BLaER1 treated with 17β-estradiol and CSF1 and Interleukin-3, amounts not matched to agents 10 nM and 100 nM (cell line): ENCODE data around the gene KAZALD1.

ENCODE experiments used
- H3K27ac ChIP-seq, 11 experiments: shearing (Covaris generic); formaldehyde crosslinking; 2 replicates each; pipeline ENCODE4 v1.8.1; 2022
- H3K27me3 ChIP-seq, 11 experiments: shearing (Covaris generic); formaldehyde crosslinking; 2 replicates each; pipeline ENCODE4 v1.8.1; 2022
- H3K36me3 ChIP-seq, 11 experiments: shearing (Covaris generic); formaldehyde crosslinking; 2 replicates each; pipeline ENCODE4 v1.8.1; 2022
- H3K4me1 ChIP-seq, 10 experiments: shearing (Covaris generic); formaldehyde crosslinking; 2 replicates each; pipeline ENCODE4 v1.8.1; 2022
- H3K4me2 ChIP-seq, 11 experiments: shearing (Covaris generic); formaldehyde crosslinking; 2 replicates each; pipeline ENCODE4 v1.8.1; 2022
- H3K4me3 ChIP-seq, 10 experiments: shearing (Covaris generic); formaldehyde crosslinking; 2 replicates each; pipeline ENCODE4 v1.8.1; 2022
- H3K9ac ChIP-seq, 11 experiments: shearing (Covaris generic); formaldehyde crosslinking; 2 replicates each; pipeline ENCODE4 v1.8.1; 2022
- H3K9me3 ChIP-seq, 11 experiments: shearing (Covaris generic); formaldehyde crosslinking; replicated peaks in 1 of 11; 2 replicates each; pipeline ENCODE4 v1.8.1; 2022
- H4K20me1 ChIP-seq, 11 experiments: shearing (Covaris generic); formaldehyde crosslinking; 2 replicates each; pipeline ENCODE4 v1.8.1; 2022
- Cebpa-rat ChIP-seq, 11 experiments: shearing (Covaris generic); IDR thresholded peaks; 2 replicates each; pipeline ENCODE4 v1.8.1; 2022

Gene KAZALD1

GRCh38 chr10:101061624-101062231, at the start of gene KAZALD1:
Gene KAZALD1 (plus strand): TSS chr10:101061989. CDS start chr10:101062593, 604 bp downstream.
- no peak for TF ChIP-seq Cebpa-rat (IDR thresholded peaks at IDR 0.05)
- Histone ChIP-seq H4K20me1 (peaks cover 0 to 22% (median 2%) of the 10 kb centered on the region in 11 experiments; a peak in 4 of 22 replicates), H3K27me3 (no peaks in the 10 kb centered on the region), H3K27ac (peak within 1 kb of the TSS; percentile 90 to 99 (median 98)), H3K9ac (peak within 1 kb of the TSS; percentile 92 to 99 (median 97)), H3K4me3 (peak within 1 kb of the TSS; percentile 62 to 79 (median 76)), H3K36me3 (peaks cover 0 to 9% (median 3%) of the 10 kb centered on the region in 11 experiments; a peak in 8 of 22 replicates), H3K4me1 (peaks cover 57 to 89% (median 83%) of the 10 kb centered on the region in 10 experiments), H3K4me2 (peak within 1 kb of the TSS; percentile 96 to 100 (median 98)), H3K9me3 (no peaks in the 10 kb centered on the region)

- peaks cover 47 to 75% (median 64%) of the 10 kb centered on the region in 10 experiments for H3K4me1 ChIP-seq
- no peak for TF ChIP-seq Cebpa-rat (IDR thresholded peaks at IDR 0.05)
- no peak overlapping the region; a peak in 2 of 22 replicates for H3K9ac ChIP-seq
- H3K4me2 ChIP-seq = peak overlapping the region; percentile 45 to 91 (median 77)
- peak overlapping the region in 4 of 11 experiments; percentile 24 to 47 (median 34); a peak in 5 of 22 replicates for H3K27ac ChIP-seq
- H3K27me3 ChIP-seq = no peaks in the 10 kb centered on the region; a peak in 1 of 22 replicates
- H3K4me3 ChIP-seq = no peak overlapping the region
- no peaks in the 10 kb centered on the region for H3K9me3 ChIP-seq
- H3K36me3 ChIP-seq = peaks cover 0 to 5% (median 0%) of the 10 kb centered on the region in 11 experiments; a peak in 3 of 22 replicates
- peaks cover 0 to 20% (median 0%) of the 10 kb centered on the region in 11 experiments; a peak in 3 of 22 replicates for H4K20me1 ChIP-seq
Measured at GRCh38 chr10:101012525-101013364, 49.0 kb upstream of the KAZALD1 start.

DNA sequence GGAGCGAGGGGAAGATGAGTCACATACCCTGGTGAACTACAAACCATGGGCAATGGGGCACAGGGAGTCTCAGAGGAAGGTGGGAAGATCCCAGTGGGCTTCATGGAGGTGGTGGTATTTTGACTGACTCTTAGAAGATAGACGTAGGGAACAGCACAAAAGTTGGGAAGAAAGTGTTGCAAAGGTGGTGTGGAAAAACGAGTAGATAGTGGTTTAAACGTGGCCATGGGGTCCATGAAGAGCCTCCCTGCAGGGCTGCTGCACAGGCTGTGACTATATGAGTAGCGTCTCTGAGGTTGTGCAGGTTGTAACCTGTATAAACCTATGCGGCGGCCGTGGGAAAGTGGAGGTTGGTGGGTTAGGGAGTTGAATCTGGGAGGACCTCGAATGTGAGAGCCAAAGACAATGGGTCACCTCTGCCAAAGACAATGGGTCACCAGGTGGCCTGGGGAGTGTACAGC, 48.4 kb upstream of the KAZALD1 start:
- H3K27me3 ChIP-seq = no peaks in the 10 kb centered on the region; a peak in 1 of 22 replicates
- no peak for TF ChIP-seq Cebpa-rat (IDR thresholded peaks at IDR 0.05)
- no peak overlapping the region; a peak in 2 of 20 replicates for H3K4me3 ChIP-seq
- peaks cover 0 to 13% (median 0%) of the 10 kb centered on the region in 11 experiments; a peak in 3 of 22 replicates for H4K20me1 ChIP-seq
- H3K36me3 ChIP-seq = no peaks in the 10 kb centered on the region; a peak in 1 of 22 replicates
- peak overlapping the region; percentile 45 to 91 (median 77) for H3K4me2 ChIP-seq
- H3K4me1 ChIP-seq = peaks cover 53 to 76% (median 65%) of the 10 kb centered on the region in 10 experiments
- H3K9me3 ChIP-seq = no peaks in the 10 kb centered on the region
- H3K27ac ChIP-seq = peak overlapping the region in 6 of 11 experiments; percentile 4 to 47 (median 34); a peak in 8 of 22 replicates
- H3K9ac ChIP-seq = peak overlapping the region in 2 of 11 experiments; percentile 17 to 20; a peak in 3 of 22 replicates

DNA sequence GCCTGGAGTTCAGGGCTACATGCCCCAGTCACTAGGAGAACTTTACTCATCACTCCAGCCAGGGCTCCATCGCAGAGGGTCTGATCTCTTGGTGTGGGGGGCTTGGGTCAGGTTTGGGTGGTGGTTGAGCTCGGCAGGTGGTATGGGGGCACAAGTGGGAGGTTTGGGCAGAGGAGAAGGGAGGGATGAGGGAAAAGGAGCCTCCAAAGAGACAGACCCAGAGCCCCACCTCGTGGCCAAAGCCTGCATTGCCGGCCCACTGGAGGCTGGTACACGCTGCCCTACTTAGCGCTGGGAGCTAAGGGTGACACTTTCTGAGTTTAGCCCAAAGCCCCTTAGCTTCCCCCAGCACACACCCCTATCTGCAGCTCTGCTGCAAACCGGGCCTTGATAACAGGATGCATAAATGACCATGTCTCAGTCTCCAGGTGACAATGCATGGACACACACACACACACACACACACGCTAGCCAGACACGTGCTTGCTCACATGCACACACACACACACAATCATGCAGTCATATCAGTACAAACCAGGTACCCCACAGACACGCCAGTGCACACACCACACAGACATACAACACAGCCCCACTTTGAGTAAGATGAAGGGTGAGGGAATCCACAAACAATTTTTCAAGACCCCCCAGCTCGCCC, 47.4 kb upstream of the KAZALD1 start:
- Histone ChIP-seq H3K4me2 (peak overlapping the region; percentile 45 to 95 (median 77); a peak in 21 of 22 replicates), H4K20me1 (peaks cover 0 to 10% (median 0%) of the 10 kb centered on the region in 11 experiments; a peak in 1 of 22 replicates), H3K9me3 (no peaks in the 10 kb centered on the region), H3K4me1 (peaks cover 63 to 79% (median 70%) of the 10 kb centered on the region in 10 experiments), H3K27ac (peak overlapping the region in 2 of 11 experiments; percentile 30 to 47; a peak in 2 of 22 replicates), H3K9ac (no peak overlapping the region), H3K36me3 (no peaks in the 10 kb centered on the region), H3K4me3 (no peak overlapping the region), H3K27me3 (no peaks in the 10 kb centered on the region; a peak in 1 of 22 replicates)
- TF ChIP-seq Cebpa-rat (IDR thresholded peaks at IDR 0.05) = no peak

DNA sequence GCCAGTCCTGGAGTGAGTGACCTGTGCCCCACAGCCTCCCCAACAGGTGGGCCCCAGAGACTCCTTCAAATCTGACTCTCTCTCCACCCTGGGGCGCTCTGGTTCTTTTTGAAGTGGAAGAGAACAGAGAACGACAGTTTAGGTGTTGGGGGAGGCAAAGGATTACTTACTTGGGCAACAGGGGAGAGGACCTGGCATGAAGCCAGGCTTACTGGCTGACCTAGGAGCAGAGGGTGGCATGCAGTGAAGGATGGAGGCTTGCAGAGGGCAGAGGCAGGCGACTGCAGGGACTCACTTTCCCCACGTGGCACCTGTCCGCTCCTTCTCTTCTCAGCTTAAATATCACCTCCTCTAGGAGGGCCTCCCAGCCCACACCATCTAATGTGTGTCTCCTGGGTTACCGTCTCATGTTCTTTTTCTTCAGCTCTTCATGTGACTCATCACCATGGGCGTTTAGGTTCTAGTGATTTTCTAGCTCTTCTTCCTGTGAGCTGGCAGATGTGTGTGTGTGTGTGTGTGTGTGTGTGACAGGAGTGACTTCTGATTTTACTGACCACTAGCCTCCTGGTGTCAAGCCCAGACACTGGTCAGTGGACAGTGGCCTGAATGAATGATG, 46.7 kb upstream of the KAZALD1 start:
- no peaks in the 10 kb centered on the region; a peak in 1 of 22 replicates for H3K27me3 ChIP-seq
- H3K36me3 ChIP-seq = no peaks in the 10 kb centered on the region
- no peak for TF ChIP-seq Cebpa-rat (IDR thresholded peaks at IDR 0.05)
- H3K4me3 ChIP-seq = no peak overlapping the region
- H4K20me1 ChIP-seq = peaks cover 0 to 10% (median 0%) of the 10 kb centered on the region in 11 experiments; a peak in 1 of 22 replicates
- peak overlapping the region; percentile 36 to 98 (median 78); a peak in 20 of 22 replicates for H3K4me2 ChIP-seq
- no peaks in the 10 kb centered on the region for H3K9me3 ChIP-seq
- peak overlapping the region in 1 of 11 experiments; percentile 30; a peak in 1 of 22 replicates for H3K27ac ChIP-seq
- peak overlapping the region in 2 of 11 experiments; percentile 12 to 36; a peak in 2 of 22 replicates for H3K9ac ChIP-seq
- H3K4me1 ChIP-seq = peaks cover 70 to 86% (median 77%) of the 10 kb centered on the region in 10 experiments

- TF ChIP-seq Cebpa-rat (IDR thresholded peaks at IDR 0.05) = no peak
- H3K27ac ChIP-seq = no peak overlapping the region
Measured at GRCh38 chr10:101015582-101015973, 46.2 kb upstream of the KAZALD1 start.

DNA sequence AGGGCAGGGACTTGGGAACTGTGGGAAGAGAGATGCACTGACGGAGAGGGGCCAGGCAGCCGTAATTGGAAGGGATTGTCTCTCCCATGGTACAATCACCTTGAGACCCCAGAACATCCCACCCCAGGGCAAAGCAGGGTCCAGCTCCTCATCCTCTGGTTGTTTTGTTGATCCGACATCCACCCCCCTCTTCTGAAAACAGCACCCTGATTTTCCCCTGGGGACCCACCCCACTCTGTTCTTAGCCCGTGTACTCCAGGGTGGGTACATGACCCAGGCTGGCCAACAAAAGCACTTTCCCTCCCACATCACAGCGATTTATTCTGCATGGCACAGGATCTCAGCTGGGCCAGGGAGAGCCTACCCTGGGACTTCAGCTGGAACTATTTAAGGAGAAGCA, 45.0 kb upstream of the KAZALD1 start:
- Histone ChIP-seq H3K4me3 (no peak overlapping the region), H3K4me2 (peak overlapping the region; percentile 36 to 98 (median 91); a peak in 20 of 22 replicates), H4K20me1 (peaks cover 0 to 10% (median 0%) of the 10 kb centered on the region in 11 experiments; a peak in 1 of 22 replicates), H3K27me3 (no peaks in the 10 kb centered on the region; a peak in 1 of 22 replicates), H3K27ac (peak overlapping the region in 1 of 11 experiments; percentile 95; a peak in 1 of 22 replicates), H3K9me3 (no peaks in the 10 kb centered on the region), H3K9ac (peak overlapping the region in 4 of 11 experiments; percentile 23 to 50 (median 32); a peak in 1 of 22 replicates), H3K4me1 (peaks cover 85 to 100% (median 94%) of the 10 kb centered on the region in 10 experiments), H3K36me3 (no peaks in the 10 kb centered on the region)
- no peak for TF ChIP-seq Cebpa-rat (IDR thresholded peaks at IDR 0.05)

More at GRCh38 chr10:101015582-101015973, 46.2 kb upstream of the KAZALD1 start:
- H3K9me3 ChIP-seq = no peaks in the 10 kb centered on the region
- peak overlapping the region in 3 of 11 experiments; percentile 12 to 36 (median 18); a peak in 5 of 22 replicates for H3K9ac ChIP-seq
- H3K27me3 ChIP-seq = no peaks in the 10 kb centered on the region; a peak in 1 of 22 replicates
- no peak overlapping the region for H3K4me3 ChIP-seq
- H3K4me1 ChIP-seq = peaks cover 75 to 91% (median 82%) of the 10 kb centered on the region in 10 experiments
- H3K36me3 ChIP-seq = no peaks in the 10 kb centered on the region
- peaks cover 0 to 10% (median 0%) of the 10 kb centered on the region in 11 experiments; a peak in 1 of 22 replicates for H4K20me1 ChIP-seq
- peak overlapping the region; percentile 36 to 98 (median 83); a peak in 17 of 22 replicates for H3K4me2 ChIP-seq
